ENCODE measurements around the gene TMEM242.
"Not testable (repeated sequence)": the region's sequence is repeated elsewhere in the genome, so short reads cannot be mapped to it uniquely, and the experiment has no call there.

TMEM242 gene

DNA sequence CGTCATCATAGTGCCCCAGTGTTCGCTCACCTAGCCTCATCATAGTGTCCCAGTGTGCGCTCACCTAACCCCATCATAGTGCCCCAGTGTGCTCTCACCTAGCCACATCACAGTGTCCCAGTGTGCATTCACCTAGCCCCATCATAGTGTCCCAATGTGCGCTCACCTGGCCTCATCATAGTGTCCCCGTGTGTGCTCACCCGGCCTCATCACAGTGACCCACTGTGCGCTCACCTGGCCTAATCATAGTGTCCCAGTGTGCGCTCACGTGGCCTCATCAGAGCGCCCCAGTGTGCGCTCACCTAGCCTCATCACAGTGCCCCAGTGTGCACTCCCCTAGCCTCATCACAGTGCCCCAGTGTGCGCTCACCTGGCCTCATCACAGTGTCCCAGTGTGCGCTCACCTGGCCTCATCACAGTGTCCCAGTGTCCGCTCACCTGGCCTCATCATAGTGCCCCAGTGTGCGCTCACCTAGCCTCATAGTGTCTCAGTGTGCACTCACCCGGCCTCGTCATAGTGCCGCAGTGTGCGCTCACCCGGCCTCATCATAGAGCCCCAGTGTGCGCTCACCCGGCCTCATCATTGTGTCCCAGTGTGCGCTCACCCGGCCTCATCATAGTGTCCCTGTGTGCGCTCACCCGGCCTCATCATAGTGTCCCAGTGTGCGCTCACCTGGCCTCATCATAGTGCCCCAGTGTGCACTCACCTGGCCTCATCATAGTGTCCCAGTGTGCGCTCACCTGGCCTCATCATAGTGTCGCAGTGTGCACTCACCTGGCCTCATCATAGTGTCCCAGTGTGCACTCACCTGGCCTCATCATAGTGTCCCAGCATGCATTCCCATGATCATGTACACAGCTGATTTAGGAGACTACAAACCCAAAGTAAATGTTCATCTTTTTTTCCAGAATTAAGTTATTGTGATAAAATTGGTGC, 9.5 kb downstream of the TMEM242 start:
- no peak for TF ChIP-seq OSR1 (CRISPR knock-in tag; IDR thresholded peaks at IDR 0.05)
- TF ChIP-seq ZNF8 (CRISPR knock-in tag; IDR thresholded peaks at IDR 0.05): no peak
- TF ChIP-seq PPARA (CRISPR knock-in tag; IDR thresholded peaks at IDR 0.05; ENCODE audit: borderline replicate concordance): no peak
- TF ChIP-seq ZC3H10 (CRISPR knock-in tag; IDR thresholded peaks at IDR 0.05): no peak
- TF ChIP-seq ISL1 (CRISPR knock-in tag; IDR thresholded peaks at IDR 0.05): no peak
- TF ChIP-seq ARNTL (CRISPR knock-in tag; IDR thresholded peaks at IDR 0.05; ENCODE audit: borderline replicate concordance, low read depth): no peak
- TF ChIP-seq, protein P1, sequence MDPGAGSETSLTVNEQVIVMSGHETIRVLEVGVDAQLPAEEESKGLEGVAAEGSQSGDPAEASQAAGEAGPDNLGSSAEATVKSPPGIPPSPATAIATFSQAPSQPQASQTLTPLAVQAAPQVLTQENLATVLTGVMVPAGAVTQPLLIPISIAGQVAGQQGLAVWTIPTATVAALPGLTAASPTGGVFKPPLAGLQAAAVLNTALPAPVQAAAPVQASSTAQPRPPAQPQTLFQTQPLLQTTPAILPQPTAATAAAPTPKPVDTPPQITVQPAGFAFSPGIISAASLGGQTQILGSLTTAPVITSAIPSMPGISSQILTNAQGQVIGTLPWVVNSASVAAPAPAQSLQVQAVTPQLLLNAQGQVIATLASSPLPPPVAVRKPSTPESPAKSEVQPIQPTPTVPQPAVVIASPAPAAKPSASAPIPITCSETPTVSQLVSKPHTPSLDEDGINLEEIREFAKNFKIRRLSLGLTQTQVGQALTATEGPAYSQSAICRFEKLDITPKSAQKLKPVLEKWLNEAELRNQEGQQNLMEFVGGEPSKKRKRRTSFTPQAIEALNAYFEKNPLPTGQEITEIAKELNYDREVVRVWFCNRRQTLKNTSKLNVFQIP (CRISPR knock-in tag; IDR thresholded peaks at IDR 0.05; ENCODE audit: borderline replicate concordance, low read depth): no peak
- no peak for TF ChIP-seq TOX (CRISPR knock-in tag; IDR thresholded peaks at IDR 0.05; ENCODE audit: borderline replicate concordance)
- TF ChIP-seq CREB5 (CRISPR knock-in tag; IDR thresholded peaks at IDR 0.05; ENCODE audit: low read depth): no peak
- TF ChIP-seq CSDC2 (CRISPR knock-in tag; IDR thresholded peaks at IDR 0.05): no peak
- no peak for TF ChIP-seq CSRNP3 (CRISPR knock-in tag; IDR thresholded peaks at IDR 0.05)
- no peak for TF ChIP-seq BACH2 (CRISPR knock-in tag; IDR thresholded peaks at IDR 0.05; ENCODE audit: borderline replicate concordance)
- TF ChIP-seq ZFP3 (CRISPR knock-in tag; IDR thresholded peaks at IDR 0.05): no peak
- TF ChIP-seq GLIS3 (CRISPR knock-in tag; IDR thresholded peaks at IDR 0.05): no peak
- no peak for TF ChIP-seq ZNF565 (CRISPR knock-in tag; conservative IDR thresholded peaks at IDR 0.05; ENCODE audit: low read depth)
- no peak for TF ChIP-seq TCF4 (CRISPR knock-in tag; IDR thresholded peaks at IDR 0.05; ENCODE audit: borderline replicate concordance)
- TF ChIP-seq ESRRG (CRISPR knock-in tag; IDR thresholded peaks at IDR 0.05): no peak
- TF ChIP-seq SNAI2 (CRISPR knock-in tag; IDR thresholded peaks at IDR 0.05): no peak
- TF ChIP-seq RARB (CRISPR knock-in tag; IDR thresholded peaks at IDR 0.05): no peak
- ATAC-seq: no peak

- ATAC-seq: no peak
- TF ChIP-seq ESRRG (CRISPR knock-in tag; IDR thresholded peaks at IDR 0.05): no peak
- TF ChIP-seq TOX (CRISPR knock-in tag; IDR thresholded peaks at IDR 0.05; ENCODE audit: borderline replicate concordance): no peak
- TF ChIP-seq GLIS3 (CRISPR knock-in tag; IDR thresholded peaks at IDR 0.05): no peak
- no peak for TF ChIP-seq OSR1 (CRISPR knock-in tag; IDR thresholded peaks at IDR 0.05)
- TF ChIP-seq CREB5 (CRISPR knock-in tag; IDR thresholded peaks at IDR 0.05; ENCODE audit: low read depth): no peak
- TF ChIP-seq SNAI2 (CRISPR knock-in tag; IDR thresholded peaks at IDR 0.05): no peak
- no peak for TF ChIP-seq RARB (CRISPR knock-in tag; IDR thresholded peaks at IDR 0.05)
- TF ChIP-seq, protein P1 (CRISPR knock-in tag; IDR thresholded peaks at IDR 0.05; ENCODE audit: borderline replicate concordance, low read depth): no peak
- no peak for TF ChIP-seq ARNTL (CRISPR knock-in tag; IDR thresholded peaks at IDR 0.05; ENCODE audit: borderline replicate concordance, low read depth)
- TF ChIP-seq PPARA (CRISPR knock-in tag; IDR thresholded peaks at IDR 0.05; ENCODE audit: borderline replicate concordance): no peak
- TF ChIP-seq ISL1 (CRISPR knock-in tag; IDR thresholded peaks at IDR 0.05): no peak
These were observed 10.6 kb downstream of the TMEM242 start for GRCh38 chr6:157312757-157313156.

DNA sequence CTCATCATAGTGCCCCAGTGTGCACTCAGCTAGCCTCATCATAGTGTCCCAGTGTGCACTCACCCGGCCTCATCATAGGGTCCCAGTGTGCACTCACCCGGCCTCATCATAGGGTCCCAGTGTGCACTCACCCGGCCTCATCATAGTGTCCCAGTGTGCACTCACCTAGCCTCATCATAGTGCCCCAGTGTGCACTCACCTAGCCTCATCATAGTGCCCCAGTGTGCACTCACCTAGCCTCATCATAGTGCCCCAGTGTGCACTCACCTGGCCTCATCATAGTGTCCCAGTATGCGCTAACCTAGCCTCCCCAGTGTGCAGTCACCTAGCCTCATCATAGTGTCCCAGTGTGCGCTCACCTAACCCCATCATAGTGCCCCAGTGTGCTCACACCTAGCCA, 12.6 kb downstream of the TMEM242 start:
- not testable (repeated sequence) for ATAC-seq

DNA sequence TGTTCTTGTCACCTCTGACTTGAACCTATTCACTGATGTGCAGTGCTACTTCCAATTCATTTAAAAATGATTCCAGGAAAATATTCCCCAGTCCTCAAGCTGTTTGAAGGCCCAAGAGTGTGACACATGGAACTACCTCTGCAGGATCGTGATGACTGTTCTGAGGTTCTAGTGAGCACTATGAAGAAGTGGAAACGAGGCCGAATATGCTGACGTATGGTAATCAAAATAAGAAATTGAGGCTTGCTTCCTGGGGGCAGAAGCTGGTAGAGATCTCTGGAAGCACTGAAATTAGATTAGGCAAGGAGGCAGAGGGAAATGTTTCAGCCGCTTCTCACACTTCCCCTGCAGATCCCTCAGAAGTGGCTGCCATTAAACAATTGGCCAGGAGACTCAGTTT, 15.7 kb downstream of the TMEM242 start:
- ATAC-seq: no peak
- TF ChIP-seq PPARA (CRISPR knock-in tag; IDR thresholded peaks at IDR 0.05; ENCODE audit: borderline replicate concordance) (no peak), ZFP3 (CRISPR knock-in tag; IDR thresholded peaks at IDR 0.05) (no peak), ARNTL (CRISPR knock-in tag; IDR thresholded peaks at IDR 0.05; ENCODE audit: borderline replicate concordance, low read depth) (no peak), BACH2 (CRISPR knock-in tag; IDR thresholded peaks at IDR 0.05; ENCODE audit: borderline replicate concordance) (no peak), CSRNP3 (CRISPR knock-in tag; IDR thresholded peaks at IDR 0.05) (no peak), GLIS3 (CRISPR knock-in tag; IDR thresholded peaks at IDR 0.05) (no peak), TOX (CRISPR knock-in tag; IDR thresholded peaks at IDR 0.05; ENCODE audit: borderline replicate concordance) (no peak), CSDC2 (CRISPR knock-in tag; IDR thresholded peaks at IDR 0.05) (no peak), ZNF70 (CRISPR knock-in tag; IDR thresholded peaks at IDR 0.05) (no peak), TSHZ2 (CRISPR knock-in tag; IDR thresholded peaks at IDR 0.05) (no peak)
